PC-3 (cell line): ENCODE data around the gene CENPO. TPM values are rescaled to one million over a fixed set of nuclear protein-coding genes. Genes with fewer than 3 reads are reported as not detected.

ENCODE experiments used
- ATAC-seq: fragments of 200-7000 bp; cut with Tn5 transposase; 2 replicates; pipeline ENCODE4 v1.9.1; 2020; ENCODE audit warnings: mild to moderate bottlenecking, moderate library complexity
- Bru-seq: library from RNA; stranded (reverse); fragments of 400-500 nt; gene quantifications from one replicate; lab custom pipeline; 2021; lab: Mats Ljungman, UMichigan
- BruChase-seq, 2 experiments: library from RNA; stranded (reverse); fragments of 400-500 nt; gene quantifications; one replicate each; lab custom pipeline; 2021; lab: Mats Ljungman, UMichigan
- BruUV-seq: library from RNA; stranded (reverse); fragments of 400-500 nt; replicated peaks from 2 replicates; lab custom pipeline; 2021; lab: Mats Ljungman, UMichigan
- CTCF ChIA-PET: fragments of 300-600 bp; sonication (Branson Sonifier 250); formaldehyde crosslinking; loops from one replicate; lab custom pipeline; 2022; ENCODE audit warnings: antibody characterized with exemption; lab: Charles Lee
- POLR2A ChIA-PET: fragments of 300-600 bp; sonication (Branson Sonifier 250); formaldehyde crosslinking; loops from one replicate; lab custom pipeline; 2022; ENCODE audit warnings: antibody characterized with exemption; ENCODE audit not compliant: unreplicated experiment; lab: Charles Lee
- DNase-seq: peaks from one replicate; pipeline ENCODE4 v3.0.0-alpha.2; 2015
- H2AFZ ChIP-seq: fragments of 300-600 bp; sonication (generic); 2 replicates; pipeline ENCODE4 v1.6.0; 2016; ENCODE audit warnings: antibody characterized with exemption, low read length
- H3F3A ChIP-seq: fragments of 300-600 bp; sonication (generic); one replicate; pipeline ENCODE4 v1.6.0; 2017; ENCODE audit warnings: antibody characterized with exemption, low read length, control low read depth, mild to moderate bottlenecking; ENCODE audit not compliant: unreplicated experiment
- H3K27ac ChIP-seq: fragments of 300-600 bp; sonication (generic); 2 replicates; pipeline ENCODE4 v1.5.1; 2016; ENCODE audit warnings: mild to moderate bottlenecking, low read length
- H3K27me3 ChIP-seq: fragments of 300-600 bp; sonication (generic); 2 replicates; pipeline ENCODE4 v1.6.1; 2016; ENCODE audit warnings: low read length, mixed read lengths
- H3K36me3 ChIP-seq: fragments of 300-600 bp; sonication (generic); 2 replicates; pipeline ENCODE4 v1.6.1; 2016; ENCODE audit warnings: low read depth, mixed run types, low read length, mixed read lengths
- H3K4me1 ChIP-seq: fragments of 300-600 bp; sonication (generic); 2 replicates; pipeline ENCODE4 v1.5.1; 2016; ENCODE audit warnings: low read length; ENCODE audit not compliant: insufficient read depth
- H3K4me2 ChIP-seq: fragments of 300-600 bp; sonication (generic); 2 replicates; pipeline ENCODE4 v1.6.0; 2016; ENCODE audit warnings: low read length
- H3K4me3 ChIP-seq: fragments of 300-600 bp; sonication (generic); 2 replicates; pipeline ENCODE4 v1.5.1; 2016; ENCODE audit warnings: mild to moderate bottlenecking, low read length, mixed read lengths
- H3K79me2 ChIP-seq: fragments of 300-600 bp; sonication (generic); 2 replicates; pipeline ENCODE4 v1.6.1; 2017; ENCODE audit warnings: low read length, mixed read lengths
- H3K9ac ChIP-seq: fragments of 300-600 bp; sonication (generic); 2 replicates; pipeline ENCODE4 v1.6.0; 2016; ENCODE audit warnings: mild to moderate bottlenecking, low read length
- H3K9me2 ChIP-seq: fragments of 300-600 bp; sonication (generic); replicated peaks from 2 replicates; pipeline ENCODE4 v1.6.1; 2016; ENCODE audit warnings: mixed run types, low read length, mixed read lengths
- H3K9me3 ChIP-seq: fragments of 300-600 bp; sonication (generic); 2 replicates; pipeline ENCODE4 v1.6.1; 2016; ENCODE audit warnings: low read length, mixed read lengths
- H4K20me1 ChIP-seq: fragments of 300-600 bp; sonication (generic); 2 replicates; pipeline ENCODE4 v1.6.1; 2016; ENCODE audit warnings: low read length, mixed read lengths
- CTCF ChIP-seq: fragments of 300-600 bp; sonication (generic); conservative IDR thresholded peaks from 2 replicates; pipeline ENCODE4 v1.5.1; 2017; ENCODE audit warnings: antibody characterized with exemption, low read depth, mild to moderate bottlenecking, low read length
- EZH2 ChIP-seq: fragments of 300-600 bp; sonication (generic); IDR thresholded peaks from one replicate; pipeline ENCODE4 v1.6.1; 2017; ENCODE audit warnings: antibody characterized with exemption, mild to moderate bottlenecking, low read length; ENCODE audit not compliant: unreplicated experiment
- EZH2phosphoT487 ChIP-seq: fragments of 300-600 bp; sonication (generic); IDR thresholded peaks from 2 replicates; pipeline ENCODE4 v1.6.1; 2018; ENCODE audit warnings: mild to moderate bottlenecking, antibody characterized with exemption, low read length, borderline replicate concordance
- intact Hi-C: fragments of 100-400 bp; cut with micrococcal nuclease; formaldehyde crosslinking; loops from 2 replicates; pipeline ENCODE4 v1.9.0; 2023
- long read RNA-seq: library from polyadenylated mRNA; unstranded; transcript quantifications from one replicate; pipeline ENCODE4 v2.0.0, GENCODE V29; 2021; ENCODE audit not compliant: unreplicated experiment
- total RNA-seq: library from RNA; depleted of rRNA; stranded (reverse); fragments of >200 nt; gene quantifications from 2 replicates; pipeline ENCODE4 v1.2.3, GENCODE V29; 2014; rRNA removed

Gene CENPO, protein sequence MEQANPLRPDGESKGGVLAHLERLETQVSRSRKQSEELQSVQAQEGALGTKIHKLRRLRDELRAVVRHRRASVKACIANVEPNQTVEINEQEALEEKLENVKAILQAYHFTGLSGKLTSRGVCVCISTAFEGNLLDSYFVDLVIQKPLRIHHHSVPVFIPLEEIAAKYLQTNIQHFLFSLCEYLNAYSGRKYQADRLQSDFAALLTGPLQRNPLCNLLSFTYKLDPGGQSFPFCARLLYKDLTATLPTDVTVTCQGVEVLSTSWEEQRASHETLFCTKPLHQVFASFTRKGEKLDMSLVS
- total RNA-seq (41.4 and 68.5 TPM in 2 replicates), Bru-seq, nascent RNA (percentile 77 among the genes with signal in this experiment), BruChase-seq, experiment 1, labeled RNA remaining after a 6-hour chase (percentile 82 among the genes with signal in this experiment), BruChase-seq, experiment 2, labeled RNA remaining after a 2-hour chase (percentile 68 among the genes with signal in this experiment)
- long read RNA-seq, full-length matches to known transcripts = 2 of 15 reads
- long read RNA-seq, partial matches to known transcripts = 1 of 15 reads
- long read RNA-seq, other reads (novel, unspliced or antisense) = 12 of 15 reads

GRCh38 chr2:24792874-24793760 is at the start of gene CENPO, which contains the start of gene PTRHD1:
CENPO (plus strand) TSS chr2:24793425; CDS start chr2:24793920, 495 bp downstream.
PTRHD1 (minus strand) TSS chr2:24793391; CDS start chr2:24793377, 14 bp downstream.
- POLR2A ChIA-PET = interaction anchor here (0.5 to 0.8 kb wide), 6 partner anchors 13 to 390 kb away, joined by 3 to 4 read pairs (median 4); no protein-coding TSS in a partner anchor
- peaks cover 52% of the 10 kb centered on the region for H3K79me2 ChIP-seq
- intact Hi-C loops = loop anchor here (1.0 to 5.0 kb wide), 6 partner anchors 13 to 383 kb away; partner anchors contain the start of genes EFR3B and NCOA1
- H3K4me3 ChIP-seq = peak within 1 kb of the TSS; percentile 76
- peak within 1 kb of the TSS; percentile 92 for H3K9ac ChIP-seq
- peak within 1 kb of the TSS; percentile 86 for H3K27ac ChIP-seq
- CTCF ChIA-PET = interaction anchor here (0.5 to 2.7 kb wide), 7 partner anchors 17 to 384 kb away, joined by 3 to 23 read pairs (median 5); no protein-coding TSS in a partner anchor
- H4K20me1 ChIP-seq = no peaks in the 10 kb centered on the region
- TF ChIP-seq EZH2phosphoT487 (no peak), CTCF (peak; percentile 72), EZH2 (no peak)
- H3F3A ChIP-seq = no peaks in the 10 kb centered on the region
- peak within 1 kb of the TSS; percentile 88 for H3K4me2 ChIP-seq
- H3K4me1 ChIP-seq = peaks cover 23% of the 10 kb centered on the region
- peaks cover 22% of the 10 kb centered on the region; the same call in 1 of the 2 replicates for H3K36me3 ChIP-seq
- DNase-seq (peak; percentile 96), ATAC-seq (peak; percentile 86)
- H2AFZ ChIP-seq = peak within 1 kb of the TSS; percentile 78
- no peaks in the 10 kb centered on the region for H3K9me2 ChIP-seq
- H3K27me3 ChIP-seq = no peaks in the 10 kb centered on the region
- no peaks in the 10 kb centered on the region for H3K9me3 ChIP-seq
- no TSS peak for BruUV-seq

GRCh38 chr2:24743924-24744323 is 49.3 kb upstream of the CENPO start:
- Histone ChIP-seq H3K9me3 (no peaks in the 10 kb centered on the region), H3K9me2 (no peaks in the 10 kb centered on the region), H3K4me1 (peaks cover 7% of the 10 kb centered on the region; the same call in 1 of the 2 replicates), H3F3A (no peaks in the 10 kb centered on the region), H3K4me3 (no peak overlapping the region), H3K9ac (no peak overlapping the region), H3K79me2 (no peaks in the 10 kb centered on the region), H3K27me3 (no peaks in the 10 kb centered on the region), H2AFZ (no peak overlapping the region), H3K27ac (no peak overlapping the region), H3K4me2 (no peak overlapping the region), H3K36me3 (no peaks in the 10 kb centered on the region), H4K20me1 (no peaks in the 10 kb centered on the region)
- CTCF ChIA-PET = no interaction called here
- BruUV-seq = no TSS peak
- POLR2A ChIA-PET = no interaction called here
- DNase-seq (no peak), ATAC-seq (no peak)
- TF ChIP-seq EZH2 = no peak
- TF ChIP-seq EZH2phosphoT487 = no peak
- TF ChIP-seq CTCF = no peak
- intact Hi-C loops = no loop called here
